ENCODE measurements around the gene FAM180A.

The FAM180A gene

DNA sequence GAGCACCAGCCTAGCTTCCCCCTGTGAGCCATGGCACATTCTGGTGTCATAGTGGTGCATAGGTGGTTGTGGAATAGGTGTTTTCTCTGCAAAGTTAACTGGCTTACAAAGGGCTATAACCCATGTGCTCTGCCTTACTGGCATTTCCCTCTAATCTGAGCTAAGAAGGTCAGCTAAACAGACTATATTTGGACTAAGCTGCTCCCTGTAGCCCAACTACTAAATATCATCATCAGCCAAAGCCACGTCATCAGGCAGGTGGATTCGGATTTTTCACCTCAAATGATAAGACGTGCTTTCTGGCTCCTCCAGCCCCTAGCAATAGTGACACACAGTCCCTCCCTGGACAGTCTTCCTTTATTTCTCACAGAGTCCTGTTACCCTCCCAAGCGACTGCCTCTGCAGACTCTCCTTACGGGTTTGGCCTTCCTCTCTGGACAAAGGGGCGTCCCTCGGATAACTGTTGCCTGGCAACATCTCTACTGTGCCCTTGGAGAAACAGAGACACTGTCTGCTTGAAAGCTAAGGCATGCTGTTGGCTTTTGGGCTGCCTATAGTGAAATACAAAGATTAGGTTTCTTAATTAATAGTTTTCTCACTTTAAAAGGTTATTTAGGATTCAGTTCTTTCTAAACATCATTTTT lies 29.7 kb downstream of the FAM180A start:
- TF ChIP-seq, protein P1, sequence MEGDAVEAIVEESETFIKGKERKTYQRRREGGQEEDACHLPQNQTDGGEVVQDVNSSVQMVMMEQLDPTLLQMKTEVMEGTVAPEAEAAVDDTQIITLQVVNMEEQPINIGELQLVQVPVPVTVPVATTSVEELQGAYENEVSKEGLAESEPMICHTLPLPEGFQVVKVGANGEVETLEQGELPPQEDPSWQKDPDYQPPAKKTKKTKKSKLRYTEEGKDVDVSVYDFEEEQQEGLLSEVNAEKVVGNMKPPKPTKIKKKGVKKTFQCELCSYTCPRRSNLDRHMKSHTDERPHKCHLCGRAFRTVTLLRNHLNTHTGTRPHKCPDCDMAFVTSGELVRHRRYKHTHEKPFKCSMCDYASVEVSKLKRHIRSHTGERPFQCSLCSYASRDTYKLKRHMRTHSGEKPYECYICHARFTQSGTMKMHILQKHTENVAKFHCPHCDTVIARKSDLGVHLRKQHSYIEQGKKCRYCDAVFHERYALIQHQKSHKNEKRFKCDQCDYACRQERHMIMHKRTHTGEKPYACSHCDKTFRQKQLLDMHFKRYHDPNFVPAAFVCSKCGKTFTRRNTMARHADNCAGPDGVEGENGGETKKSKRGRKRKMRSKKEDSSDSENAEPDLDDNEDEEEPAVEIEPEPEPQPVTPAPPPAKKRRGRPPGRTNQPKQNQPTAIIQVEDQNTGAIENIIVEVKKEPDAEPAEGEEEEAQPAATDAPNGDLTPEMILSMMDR (IDR thresholded peaks at IDR 0.05; ENCODE audit: low read depth, low read length): no peak
- DNase-seq (ENCODE audit: extremely low read depth, low read depth): no peak

DNA sequence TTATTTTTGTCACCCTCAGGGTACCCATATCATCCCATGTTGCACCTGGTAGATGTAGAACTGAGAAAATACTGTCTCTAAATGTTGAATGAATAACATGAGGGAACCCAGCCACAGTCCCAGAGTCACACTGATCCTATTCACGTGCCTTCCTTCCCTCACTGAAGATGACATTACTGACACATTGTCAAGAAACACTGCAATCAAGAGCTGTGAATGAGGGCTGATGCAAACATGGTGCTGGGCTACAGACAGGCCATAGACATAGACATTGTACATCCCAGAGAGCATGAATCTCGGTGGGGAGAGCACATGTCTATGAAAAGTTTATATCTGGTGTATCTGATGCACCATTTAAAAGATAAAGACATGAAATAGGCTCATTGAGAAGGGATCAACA lies 30.4 kb downstream of the FAM180A start:
- no peak for DNase-seq (ENCODE audit: extremely low read depth, low read depth)
- TF ChIP-seq, protein P1 (IDR thresholded peaks at IDR 0.05; ENCODE audit: low read depth, low read length): no peak

DNA sequence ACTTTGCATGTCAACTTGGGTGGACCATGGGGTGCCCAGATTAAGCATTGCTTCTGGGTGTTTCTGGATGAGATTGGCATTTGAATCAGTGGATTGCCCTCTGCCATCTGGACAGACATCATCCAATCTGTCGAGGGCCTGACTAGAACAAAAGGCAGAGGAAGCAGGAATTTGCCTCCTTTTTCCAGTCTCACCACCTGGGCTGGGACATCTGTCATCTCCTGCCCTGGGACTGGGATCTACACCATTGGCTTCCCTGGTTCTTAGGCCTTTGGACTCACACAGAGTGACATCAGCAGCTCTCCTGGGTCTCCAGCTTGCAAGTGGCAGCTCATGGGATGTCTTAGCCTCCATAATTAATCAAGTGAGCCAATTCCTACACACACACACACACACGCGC lies 30.9 kb downstream of the FAM180A start:
- TF ChIP-seq, protein P1 (IDR thresholded peaks at IDR 0.05; ENCODE audit: low read depth, low read length): no peak
- DNase-seq (ENCODE audit: extremely low read depth, low read depth): no peak

DNA sequence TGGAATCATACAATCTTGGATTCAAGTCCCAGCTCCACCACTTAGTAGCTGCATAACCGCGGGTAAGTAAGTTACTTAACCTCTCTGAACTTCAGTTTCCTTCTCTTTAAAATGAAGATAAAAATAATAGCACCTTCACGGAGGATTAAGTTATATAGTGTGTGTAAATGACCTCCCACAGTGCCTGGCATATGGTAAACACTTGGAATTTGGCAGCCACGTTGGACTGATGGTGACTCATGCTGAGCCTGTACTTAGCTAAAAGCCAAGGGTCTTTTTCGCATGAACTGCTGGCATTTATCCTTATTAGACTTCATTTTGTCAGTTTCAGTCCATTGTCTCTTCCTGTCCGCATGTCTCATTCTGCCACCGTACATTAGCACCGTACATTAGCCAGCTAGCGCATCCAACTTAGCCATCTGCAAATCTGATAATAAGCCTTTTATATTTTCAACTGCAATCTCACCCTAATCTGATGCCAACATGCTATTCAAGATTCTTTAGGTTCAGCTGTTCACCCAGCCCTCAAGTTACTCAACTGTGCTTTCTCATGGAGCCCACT lies 31.9 kb downstream of the FAM180A start:
- no peak for DNase-seq (ENCODE audit: extremely low read depth, low read depth)
- TF ChIP-seq, protein P1 (IDR thresholded peaks at IDR 0.05; ENCODE audit: low read depth, low read length): no peak

DNA sequence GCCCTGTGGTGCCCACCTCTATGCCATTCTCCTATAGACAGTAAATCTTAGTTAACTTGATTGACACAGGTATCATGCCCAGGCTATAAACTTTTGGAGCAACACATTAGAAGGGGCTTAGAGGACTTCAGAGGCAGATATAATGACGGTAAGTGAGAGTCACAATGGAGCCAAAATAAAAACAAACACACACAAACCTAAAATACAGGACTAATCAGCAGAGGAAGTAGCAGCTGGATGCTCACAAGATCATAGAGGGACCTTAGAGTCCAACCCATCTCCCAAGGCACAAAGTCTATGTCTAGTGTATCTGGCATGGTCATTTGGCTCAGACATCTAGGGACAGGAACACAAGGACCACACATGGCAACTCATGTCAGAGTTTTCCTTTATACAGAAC lies 32.9 kb downstream of the FAM180A start:
- TF ChIP-seq, protein P1 (IDR thresholded peaks at IDR 0.05; ENCODE audit: low read depth, low read length): no peak
- no peak for DNase-seq (ENCODE audit: extremely low read depth, low read depth)

DNA sequence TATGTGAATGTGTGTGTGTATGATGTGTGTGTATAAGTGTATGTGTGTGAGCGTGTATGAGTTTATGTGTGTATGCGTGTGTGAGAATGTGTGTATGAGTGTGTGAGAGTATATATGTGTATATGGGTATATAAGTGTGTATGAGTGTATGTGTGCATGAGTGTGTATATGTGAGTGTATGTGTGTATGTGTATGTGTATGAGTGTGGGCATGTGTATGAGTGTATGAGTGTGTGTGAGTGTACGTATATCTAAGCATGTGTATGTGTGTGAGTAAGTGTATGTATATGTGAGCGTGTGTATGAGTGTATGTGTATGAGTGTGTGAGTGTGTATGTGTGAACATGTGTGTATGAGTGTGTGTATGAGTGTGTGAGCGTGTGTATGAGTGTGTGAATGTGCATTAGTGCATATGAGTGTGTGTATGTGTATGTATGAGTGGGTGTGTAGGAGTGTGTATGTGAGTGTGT lies 33.5 kb downstream of the FAM180A start:
- DNase-seq (ENCODE audit: extremely low read depth, low read depth): no peak
- TF ChIP-seq, protein P1 (IDR thresholded peaks at IDR 0.05; ENCODE audit: low read depth, low read length): no peak

DNA sequence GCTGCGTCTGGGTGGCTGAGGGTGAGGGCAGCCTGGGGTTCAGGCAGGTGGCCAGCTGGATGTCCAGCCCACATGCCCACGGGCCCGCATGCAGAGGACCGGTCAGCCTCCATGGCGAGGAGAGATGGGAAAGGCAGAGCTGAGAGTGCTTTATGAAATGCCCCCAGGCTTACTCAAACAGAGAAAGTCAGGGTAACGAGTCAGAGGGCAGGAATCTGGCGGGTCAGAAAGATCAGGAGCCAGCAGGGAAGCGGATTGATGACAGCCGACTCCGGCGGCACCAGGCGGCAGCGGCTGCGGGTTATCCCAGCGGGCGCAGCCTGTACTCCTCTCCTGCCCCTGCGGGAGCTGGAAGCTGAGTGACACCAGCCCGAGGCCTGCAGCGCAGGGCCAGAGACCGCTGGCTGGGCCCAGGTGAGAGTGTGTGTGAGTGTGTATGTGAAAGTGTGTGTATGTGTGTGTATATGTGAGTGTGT lies 34.0 kb downstream of the FAM180A start:
- no peak for DNase-seq (ENCODE audit: extremely low read depth, low read depth)
- TF ChIP-seq, protein P1 (IDR thresholded peaks at IDR 0.05; ENCODE audit: low read depth, low read length): no peak
